Measurements from ENCODE around the gene AP1B1. TPM values are rescaled to one million over a fixed set of nuclear protein-coding genes. Genes with fewer than 3 reads are reported as not detected.

AP1B1 gene
- total RNA-seq, 1 donor from 2014 or later, result 29.2 TPM

DNA sequence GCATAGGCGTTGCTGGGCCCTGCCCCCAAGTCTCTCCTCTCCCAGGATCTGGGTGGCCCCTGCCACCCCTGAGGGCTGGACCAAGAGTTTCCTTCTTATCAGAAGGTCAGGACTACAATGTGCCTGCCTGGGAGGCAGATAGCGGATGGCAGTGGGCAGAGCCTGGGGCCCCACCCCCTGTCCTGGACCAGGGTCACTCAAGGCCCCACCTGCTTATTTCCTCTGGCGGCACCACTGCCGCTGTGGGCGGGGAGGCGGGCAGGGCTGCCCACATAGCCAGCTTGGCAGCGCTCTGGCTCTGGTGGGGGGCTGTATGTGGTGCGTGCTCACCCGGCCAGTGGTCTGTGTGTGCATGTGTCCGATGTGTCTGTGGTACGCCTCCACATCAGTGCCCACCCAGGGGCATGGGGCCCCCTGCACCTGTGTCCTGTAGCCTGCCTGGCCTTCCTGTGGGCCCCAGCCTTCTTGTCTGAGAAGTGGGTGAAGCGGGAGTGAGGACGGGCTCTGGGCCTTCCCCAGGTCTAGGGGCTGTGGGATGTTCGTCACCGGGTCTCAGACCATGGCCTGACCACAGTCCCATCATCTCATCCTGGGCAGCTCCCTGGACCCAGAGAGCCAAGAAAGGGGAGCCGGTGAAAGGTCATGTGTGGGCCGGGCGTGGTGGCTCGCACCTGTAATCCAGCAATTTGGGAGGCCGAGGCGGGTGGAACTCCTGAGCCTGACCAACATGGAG is 78.9 kb downstream of the AP1B1 start:
- intact Hi-C loops (cut with DNase I), result loop anchor here (2.0 kb wide), 1 partner anchor 33 kb away; no protein-coding TSS in a partner anchor
- ATAC-seq (peak; percentile 23), DNase-seq (ENCODE audit: missing footprints) (peak; percentile 82)

DNA sequence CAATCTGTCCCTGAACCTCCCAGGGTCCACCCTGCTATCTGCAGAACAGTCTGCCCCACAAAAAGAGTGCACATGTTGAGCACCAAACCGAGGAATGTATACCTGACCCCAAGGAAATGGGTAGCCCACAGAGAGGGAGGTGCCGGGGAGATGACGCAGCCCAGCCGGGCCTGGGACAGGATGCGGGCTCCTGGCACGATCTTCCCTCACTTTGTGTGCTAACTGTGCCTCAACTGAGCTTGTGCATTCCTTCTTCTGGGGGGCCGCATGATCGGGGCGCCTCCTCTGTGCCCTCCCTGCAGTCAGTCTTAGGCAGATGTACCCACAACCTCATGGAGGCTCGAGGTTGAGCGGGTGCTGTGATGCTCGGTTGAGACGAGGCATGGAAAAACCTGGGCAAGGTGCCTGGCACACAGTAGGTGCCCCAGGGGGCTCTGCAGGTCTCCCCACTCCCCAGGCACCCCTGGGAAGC is 79.5 kb downstream of the AP1B1 start:
- ATAC-seq (no peak), DNase-seq (ENCODE audit: missing footprints) (no peak)

DNA sequence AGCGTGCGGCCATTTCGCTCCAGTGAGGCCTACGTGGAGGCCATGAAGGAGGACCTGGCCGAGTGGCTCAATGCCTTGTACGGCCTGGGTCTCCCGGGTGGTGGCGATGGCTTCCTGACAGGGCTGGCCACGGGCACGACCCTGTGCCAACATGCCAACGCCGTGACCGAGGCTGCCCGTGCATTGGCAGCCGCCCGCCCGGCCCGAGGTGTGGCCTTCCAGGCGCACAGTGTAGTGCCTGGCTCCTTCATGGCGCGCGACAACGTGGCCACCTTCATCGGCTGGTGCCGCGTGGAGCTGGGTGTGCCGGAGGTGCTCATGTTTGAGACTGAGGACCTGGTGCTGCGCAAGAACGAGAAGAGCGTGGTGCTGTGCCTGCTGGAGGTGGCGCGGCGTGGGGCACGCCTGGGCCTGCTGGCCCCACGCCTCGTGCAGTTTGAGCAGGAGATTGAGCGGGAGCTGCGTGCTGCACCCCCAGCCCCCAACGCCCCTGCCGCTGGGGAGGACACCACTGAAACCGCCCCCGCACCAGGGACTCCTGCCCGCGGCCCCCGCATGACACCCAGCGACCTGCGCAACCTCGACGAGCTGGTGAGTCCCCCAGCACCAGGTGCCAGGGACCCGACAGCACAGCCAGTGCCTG is 80.1 kb downstream of the AP1B1 start:
- ATAC-seq (no peak), DNase-seq (ENCODE audit: missing footprints) (no peak)
- intact Hi-C loops (cut with DNase I), result no loop called here

More for the DNA sequence above, 79.5 kb downstream of the AP1B1 start:
- intact Hi-C loops (cut with DNase I), result no loop called here

DNA sequence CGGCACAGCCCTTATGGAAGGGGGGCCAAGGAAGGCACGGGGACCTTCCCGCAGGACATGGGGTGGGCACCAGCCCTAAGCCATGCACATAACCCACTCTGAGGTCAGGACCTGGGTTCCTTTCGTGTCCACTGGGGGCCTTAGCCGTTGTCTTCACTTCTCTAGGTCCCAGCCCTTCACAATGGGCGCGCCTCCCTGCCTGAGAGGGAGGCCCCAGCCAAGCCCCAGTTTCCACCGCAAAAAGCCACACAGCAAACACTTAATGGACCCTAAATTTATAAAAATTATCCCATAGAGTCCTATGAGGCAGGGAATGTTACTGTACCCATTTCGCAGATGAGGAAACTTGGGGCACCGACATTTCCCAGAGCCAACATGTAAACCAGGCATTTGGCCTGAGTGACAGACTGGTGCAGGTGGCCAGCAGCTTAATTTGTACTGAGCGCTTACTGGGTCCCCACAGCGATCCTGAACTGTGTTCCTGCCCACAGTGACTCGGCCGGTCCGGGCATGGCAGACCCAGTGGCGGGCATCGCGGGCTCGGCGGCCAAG is 80.7 kb downstream of the AP1B1 start:
- ATAC-seq, result no peak
- no peak for DNase-seq (ENCODE audit: missing footprints)
- intact Hi-C loops (cut with DNase I), result loop anchor here (2.0 kb wide), 1 partner anchor 39 kb away; the partner anchor contains the start of gene EWSR1

DNA sequence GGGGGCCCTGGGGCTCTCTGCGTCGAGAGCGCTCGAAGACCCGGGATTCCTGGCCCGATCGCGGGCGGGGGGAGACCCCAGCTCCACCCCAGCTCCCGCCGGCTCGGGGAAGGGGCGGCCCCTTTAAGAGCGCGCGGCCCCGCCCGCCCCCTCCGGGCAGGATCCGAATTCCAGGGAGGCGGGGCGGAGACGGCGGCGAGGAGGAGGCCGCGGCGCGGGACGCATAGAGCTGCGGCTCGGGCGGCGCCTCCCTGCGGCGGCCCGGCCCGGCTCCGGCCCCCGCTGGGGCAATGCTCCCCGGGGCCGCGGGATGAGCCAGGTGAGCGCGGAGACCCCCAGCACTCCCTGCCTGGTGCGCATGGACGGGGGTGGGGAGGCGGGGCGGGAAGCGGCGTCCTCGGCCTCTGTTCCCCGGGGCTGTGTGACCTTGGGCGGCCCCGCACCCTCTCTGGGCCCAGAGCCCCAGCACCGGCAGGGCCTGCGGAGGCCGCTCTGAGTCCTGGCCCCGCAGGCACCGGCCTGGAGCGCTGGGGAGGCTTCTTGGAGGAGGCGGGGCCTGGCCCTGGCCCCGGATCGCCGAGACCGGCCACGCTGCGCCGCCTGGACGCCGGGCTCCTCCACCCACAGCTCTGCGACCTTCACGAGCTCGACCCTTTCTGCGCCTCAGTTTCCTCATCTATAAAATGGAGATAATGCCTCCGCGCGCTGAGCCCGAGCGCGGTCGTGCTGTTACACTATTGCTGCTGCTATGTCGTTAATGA is 81.4 kb downstream of the AP1B1 start:
- ATAC-seq (peak; percentile 74), DNase-seq (ENCODE audit: missing footprints) (peak; percentile 93)
- intact Hi-C loops (cut with DNase I), result loop anchor here (1.0 to 2.0 kb wide), 2 partner anchors 38 to 52 kb away; partner anchors contain the start of gene EWSR1

DNA sequence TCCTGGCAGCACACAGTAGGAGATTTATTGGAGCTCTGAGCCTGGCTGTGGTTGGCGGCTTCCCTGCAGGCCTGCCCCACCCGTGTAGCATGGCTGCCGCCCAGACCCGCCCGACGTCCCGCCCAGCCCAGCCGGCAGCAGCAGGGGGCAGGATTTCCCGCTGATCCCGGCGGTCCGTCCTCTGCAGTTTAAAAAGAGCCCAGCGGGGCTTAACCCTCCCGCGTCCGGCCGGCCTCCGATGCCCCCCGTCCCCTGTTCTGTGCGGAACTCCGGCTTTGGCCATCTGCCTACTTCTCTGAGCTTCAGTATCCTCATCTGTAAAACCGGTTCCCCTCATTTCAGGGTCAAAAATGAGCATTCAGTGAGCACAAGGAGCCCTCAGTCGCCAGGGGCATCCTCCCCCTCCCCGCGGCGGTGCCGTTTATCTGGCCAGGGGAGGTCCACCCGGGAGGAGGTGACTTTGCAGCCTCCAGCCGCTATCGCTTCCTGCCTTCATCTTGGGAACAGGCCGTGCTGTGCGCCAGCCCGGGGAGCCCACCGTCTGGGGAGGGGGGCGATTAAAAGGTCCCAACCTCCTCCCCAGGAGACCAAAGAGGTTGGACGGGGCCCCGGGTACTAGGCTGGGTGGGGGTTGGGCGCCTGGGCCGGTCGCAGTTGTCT is 82.1 kb downstream of the AP1B1 start, which contains the start of gene GAS2L1:
TSS of gene GAS2L1 (plus strand) at position 476 of the 660 bp plus-strand sequence. CDS start 1,456 bp downstream, outside the sequence.
- ATAC-seq (peak; percentile 76), DNase-seq (ENCODE audit: missing footprints) (peak; percentile 92)
- intact Hi-C loops (cut with DNase I), result loop anchor here (1.0 to 2.0 kb wide), 2 partner anchors 38 to 53 kb away; partner anchors contain the start of gene EWSR1

DNA sequence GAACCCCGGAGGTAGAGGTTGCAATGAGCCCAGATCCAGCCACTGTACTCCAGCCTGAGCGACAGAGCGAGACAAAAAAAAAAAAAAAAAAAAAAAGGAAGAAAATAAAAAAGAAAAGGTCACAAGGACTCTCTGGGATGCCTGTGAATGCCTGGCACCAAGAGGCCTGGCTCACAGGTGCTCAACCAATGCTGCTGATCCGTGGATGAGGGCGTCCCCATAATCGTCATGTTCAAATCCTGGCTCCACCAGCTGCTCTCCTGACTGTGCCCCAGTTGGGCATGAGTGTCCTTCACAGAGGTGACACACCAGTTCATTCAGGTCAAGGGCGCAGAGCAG is 82.6 kb downstream of the AP1B1 start:
- intact Hi-C loops (cut with DNase I), result loop anchor here (1.0 to 2.0 kb wide), 2 partner anchors 37 to 53 kb away; partner anchors contain the start of gene EWSR1
- no peak for DNase-seq (ENCODE audit: missing footprints)
- ATAC-seq, result no peak

DNA sequence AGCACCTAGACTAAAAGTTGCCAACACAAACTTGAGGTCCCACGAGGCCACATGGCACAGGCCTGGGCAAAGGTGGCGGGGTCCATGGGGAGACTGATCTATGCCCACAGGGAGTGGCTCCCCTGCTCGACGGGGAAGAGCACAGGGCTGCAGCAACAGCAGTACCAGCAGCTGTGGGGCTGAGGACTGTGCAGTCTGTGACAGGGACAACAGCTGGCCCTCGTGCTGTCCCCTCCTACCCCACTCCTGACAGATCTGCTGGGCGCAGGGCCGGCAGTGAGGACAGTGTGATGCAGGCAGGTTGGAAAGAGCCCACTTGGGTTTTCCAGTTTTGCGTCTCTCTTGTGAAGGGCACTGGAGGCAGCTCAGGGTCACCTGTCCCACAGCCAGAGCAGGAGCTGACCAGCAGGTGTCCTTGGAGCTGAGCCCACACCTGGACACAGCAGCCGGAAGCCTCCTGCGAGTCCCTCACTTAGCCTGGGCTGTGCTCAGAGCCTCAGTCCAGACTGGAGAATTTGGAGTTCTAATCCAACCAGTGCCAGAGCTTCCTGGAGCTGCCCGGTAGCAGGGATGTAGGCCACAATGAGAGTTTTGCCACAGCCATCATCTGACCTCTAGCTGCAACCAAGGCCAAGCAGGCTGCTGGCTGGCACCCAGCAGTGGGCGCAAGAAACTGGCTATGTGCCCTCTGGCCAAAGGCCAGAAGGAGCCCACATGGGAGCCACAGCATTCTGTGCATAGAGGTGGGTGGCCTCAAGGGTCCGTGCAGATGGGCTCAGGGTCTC is 85.5 kb downstream of the AP1B1 start:
- intact Hi-C loops (cut with DNase I), result no loop called here
- ATAC-seq, result no peak

DNA sequence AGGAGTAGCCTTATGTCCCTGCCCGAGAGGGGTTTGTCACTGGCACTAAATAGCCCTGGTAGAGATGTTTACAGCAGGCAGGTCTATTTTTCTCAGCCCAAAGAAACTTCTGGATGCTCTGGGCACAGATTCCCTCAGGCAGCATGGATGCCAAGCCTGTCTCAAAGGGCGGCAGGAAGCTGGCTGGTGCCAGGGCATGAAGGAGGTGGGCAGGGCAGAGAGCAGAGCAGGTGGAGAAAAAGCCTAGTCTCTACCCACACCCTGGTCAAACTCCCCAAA is 86.0 kb downstream of the AP1B1 start:
- ATAC-seq, result no peak
- no peak for DNase-seq (ENCODE audit: missing footprints)
- intact Hi-C loops (cut with DNase I), result no loop called here

More for the DNA sequence above, 85.5 kb downstream of the AP1B1 start:
- DNase-seq (ENCODE audit: missing footprints), result no peak

DNA sequence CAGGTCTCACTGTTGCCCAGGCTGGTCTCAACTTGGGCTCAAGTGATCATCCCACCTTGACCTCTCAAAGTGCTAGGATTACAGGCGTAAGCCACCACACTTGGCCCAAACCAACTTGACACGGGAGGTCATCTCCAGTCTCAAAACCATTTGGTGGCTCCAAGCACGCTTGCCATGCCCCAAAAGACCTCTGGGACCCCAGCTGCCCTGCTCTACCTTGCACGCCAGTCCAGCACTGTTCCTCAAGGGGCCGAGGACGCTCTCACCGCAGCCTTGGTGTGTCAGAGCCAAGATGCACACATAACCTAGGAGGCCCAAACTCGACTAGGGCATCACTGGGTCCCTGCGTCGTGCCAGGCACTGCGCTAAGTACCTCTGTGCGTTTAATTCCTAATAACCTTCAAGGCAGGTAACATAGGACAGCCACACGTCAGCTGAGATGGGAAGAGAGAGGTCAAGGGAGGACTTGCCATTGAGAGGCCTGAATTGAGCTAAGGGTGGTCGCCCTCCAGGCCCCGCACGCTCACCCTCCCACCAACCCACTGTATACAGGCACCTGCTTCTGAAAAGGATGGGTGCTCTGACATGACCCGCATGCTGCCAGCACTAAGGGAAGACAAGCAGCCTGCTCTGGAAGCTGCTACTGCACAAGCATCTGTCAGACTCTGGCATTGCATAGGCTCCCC is 86.5 kb downstream of the AP1B1 start:
- no peak for ATAC-seq
- no peak for DNase-seq (ENCODE audit: missing footprints)
- intact Hi-C loops (cut with DNase I), result no loop called here

DNA sequence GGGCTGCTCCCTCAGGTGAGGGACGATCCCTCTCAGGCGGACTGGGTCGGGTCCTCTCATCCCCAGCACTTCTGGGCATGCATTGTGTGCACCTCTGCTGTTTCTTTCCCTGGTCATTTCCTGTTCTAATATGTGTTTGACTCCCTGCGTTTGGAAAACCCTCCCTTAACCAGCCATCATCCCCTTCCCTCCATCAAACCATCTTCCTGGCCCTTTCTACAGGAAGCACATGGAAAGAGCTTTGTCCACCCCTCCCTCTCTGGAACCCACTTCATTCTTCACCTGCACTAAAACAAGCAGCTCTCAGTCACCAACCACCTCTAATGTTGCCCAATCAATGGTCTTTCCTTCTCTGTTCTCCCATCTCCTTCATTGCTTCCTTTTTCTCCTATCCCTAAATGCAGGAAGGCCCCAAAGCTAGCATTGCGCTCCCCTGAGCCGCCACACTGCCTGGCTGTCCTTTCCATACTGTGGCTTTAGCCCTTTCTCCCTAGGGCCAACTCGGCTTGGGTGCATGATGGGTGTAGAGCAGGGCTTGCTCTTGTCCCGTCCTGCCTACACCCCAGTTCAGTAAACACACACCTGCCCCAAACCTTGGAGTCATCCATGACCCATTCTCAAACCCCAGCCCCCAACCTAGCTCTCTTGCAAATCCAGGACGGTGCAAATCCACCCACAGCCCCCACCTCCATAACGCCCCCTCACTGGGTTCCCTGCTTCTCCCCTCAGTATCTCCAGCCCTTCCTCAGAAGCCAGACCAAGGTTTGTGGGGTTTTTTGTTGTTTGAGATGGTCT is 87.4 kb downstream of the AP1B1 start:
- DNase-seq (ENCODE audit: missing footprints), result no peak
- intact Hi-C loops (cut with DNase I), result no loop called here
- no peak for ATAC-seq

DNA sequence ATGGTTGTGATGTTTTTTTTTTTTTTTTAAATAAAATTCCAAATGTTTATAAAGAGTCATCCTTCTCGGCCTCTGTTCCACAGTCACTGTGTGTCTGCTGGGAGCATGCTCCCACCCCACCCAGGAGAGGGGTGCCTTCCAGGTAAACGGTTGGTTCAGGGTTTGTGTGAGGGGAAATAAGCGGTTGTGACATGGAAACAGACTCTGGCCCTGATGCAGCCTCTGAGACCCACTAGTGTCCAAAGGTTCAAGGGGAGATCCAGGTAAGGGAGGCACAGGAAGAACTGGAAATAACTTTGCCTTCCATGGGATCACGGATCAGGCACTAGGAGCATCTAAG is 87.9 kb downstream of the AP1B1 start:
- intact Hi-C loops (cut with DNase I), result no loop called here
- ATAC-seq, result no peak
- no peak for DNase-seq (ENCODE audit: missing footprints)

DNA sequence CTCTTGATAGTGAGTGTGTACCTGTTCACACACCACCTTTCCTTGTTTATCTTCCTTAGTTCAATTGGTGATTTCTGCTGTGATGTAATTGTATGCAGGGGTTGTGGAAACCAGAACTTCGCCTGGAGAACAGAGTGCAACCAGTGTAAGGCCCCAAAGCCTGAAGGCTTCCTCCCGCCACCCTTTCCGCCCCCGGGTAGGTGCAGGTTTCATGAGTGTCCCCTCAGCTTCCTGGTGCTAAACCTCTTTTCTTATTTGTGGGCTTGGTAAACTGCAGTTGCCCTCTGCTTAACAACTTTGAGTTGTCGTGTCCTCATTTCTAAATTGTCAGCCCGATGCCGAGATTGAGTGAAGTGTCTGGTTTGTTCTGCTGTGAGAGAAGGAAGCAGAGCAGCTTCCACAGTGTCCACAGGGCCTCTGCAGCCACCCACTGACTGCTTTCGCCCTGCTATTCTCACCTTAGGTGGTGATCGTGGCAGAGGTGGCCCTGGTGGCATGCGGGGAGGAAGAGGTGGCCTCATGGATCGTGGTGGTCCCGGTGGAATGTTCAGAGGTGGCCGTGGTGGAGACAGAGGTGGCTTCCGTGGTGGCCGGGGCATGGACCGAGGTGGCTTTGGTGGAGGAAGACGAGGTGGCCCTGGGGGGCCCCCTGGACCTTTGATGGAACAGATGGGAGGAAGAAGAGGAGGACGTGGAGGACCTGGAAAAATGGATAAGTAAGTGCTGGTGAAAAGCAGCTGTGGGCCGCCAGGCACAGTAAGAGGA is 89.1 kb downstream of the AP1B1 start:
- intact Hi-C loops (cut with DNase I), result no loop called here
- no peak for ATAC-seq
- DNase-seq (ENCODE audit: missing footprints), result no peak

DNA sequence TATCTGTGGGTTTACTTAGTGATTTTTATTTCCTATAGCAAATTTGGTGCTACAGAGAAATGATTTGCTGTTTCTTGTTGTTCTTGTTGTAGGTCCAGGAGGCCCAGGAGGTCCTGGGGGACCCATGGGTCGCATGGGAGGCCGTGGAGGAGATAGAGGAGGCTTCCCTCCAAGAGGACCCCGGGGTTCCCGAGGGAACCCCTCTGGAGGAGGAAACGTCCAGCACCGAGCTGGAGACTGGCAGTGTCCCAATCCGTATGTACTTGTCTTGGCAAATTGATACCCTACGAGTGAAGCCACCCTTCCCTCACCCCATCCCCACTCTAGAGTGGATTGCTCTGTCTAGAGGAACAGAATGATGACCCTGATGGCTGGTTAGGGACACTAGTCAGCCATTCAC is 89.7 kb downstream of the AP1B1 start:
- DNase-seq (ENCODE audit: missing footprints), result no peak
- no peak for ATAC-seq
- intact Hi-C loops (cut with DNase I), result no loop called here

DNA sequence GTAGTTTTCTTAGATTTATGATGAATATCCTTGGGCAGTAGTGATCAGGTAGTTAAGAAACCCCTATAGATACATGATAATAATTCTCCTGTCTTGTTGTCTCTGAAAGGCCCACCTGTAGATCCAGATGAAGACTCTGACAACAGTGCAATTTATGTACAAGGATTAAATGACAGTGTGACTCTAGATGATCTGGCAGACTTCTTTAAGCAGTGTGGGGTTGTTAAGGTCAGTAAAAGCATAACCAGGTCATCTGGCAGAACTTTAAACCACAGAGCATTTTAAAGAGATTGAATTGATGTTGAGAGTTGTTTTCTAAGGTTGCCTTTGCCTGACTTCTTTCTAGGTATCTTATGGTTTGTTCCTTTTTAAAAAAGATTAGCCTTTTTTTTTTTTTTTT is 96.0 kb downstream of the AP1B1 start:
- intact Hi-C loops (cut with DNase I), result no loop called here
- DNase-seq (ENCODE audit: missing footprints), result no peak
- ATAC-seq, result no peak

DNA sequence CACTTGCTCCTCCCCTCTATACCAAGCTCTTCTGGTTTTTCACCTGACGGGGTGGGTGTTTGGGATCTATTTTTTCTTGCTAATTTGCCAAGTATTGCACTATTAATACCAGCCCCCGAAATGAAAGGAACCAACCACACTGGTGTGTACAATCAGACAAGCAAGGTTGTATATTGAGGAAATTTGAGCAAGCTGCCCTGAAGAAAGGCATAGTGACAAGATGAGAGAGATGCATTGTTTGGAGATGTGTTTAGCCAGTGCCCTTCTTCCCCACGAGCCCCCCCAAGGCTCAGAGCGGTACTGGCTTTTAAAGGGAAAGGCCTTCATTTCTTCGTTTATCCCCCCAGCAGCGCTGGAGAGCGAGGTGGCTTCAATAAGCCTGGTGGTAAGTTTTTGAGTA is 97.2 kb downstream of the AP1B1 start:
- intact Hi-C loops (cut with DNase I), result no loop called here
- ATAC-seq (no peak), DNase-seq (ENCODE audit: missing footprints) (no peak)

Measured in Right ventricle myocardium inferior (tissue), 1 donor.